AG10803 (cell line): ENCODE measurements around the gene CHST3.
A peak's percentile ranks its signal among the peaks of the same experiment; 100 is the strongest.

ENCODE experiments used
- DNase-seq: peaks from one replicate; pipeline ENCODE4 v3.0.0; 2010; ENCODE audit warnings: low read depth
- H3K4me3 ChIP-seq: 2 replicates; pipeline ENCODE4 v1.5.1; 2011; ENCODE audit warnings: mild to moderate bottlenecking, low read length, control low read depth
- TF ChIP-seq, protein P1 (sequence below): conservative IDR thresholded peaks from 2 replicates; pipeline ENCODE4 v1.5.1; 2011; ENCODE audit warnings: mild to moderate bottlenecking, low read length, control low read depth, inconsistent platforms

CHST3 gene

DNA sequence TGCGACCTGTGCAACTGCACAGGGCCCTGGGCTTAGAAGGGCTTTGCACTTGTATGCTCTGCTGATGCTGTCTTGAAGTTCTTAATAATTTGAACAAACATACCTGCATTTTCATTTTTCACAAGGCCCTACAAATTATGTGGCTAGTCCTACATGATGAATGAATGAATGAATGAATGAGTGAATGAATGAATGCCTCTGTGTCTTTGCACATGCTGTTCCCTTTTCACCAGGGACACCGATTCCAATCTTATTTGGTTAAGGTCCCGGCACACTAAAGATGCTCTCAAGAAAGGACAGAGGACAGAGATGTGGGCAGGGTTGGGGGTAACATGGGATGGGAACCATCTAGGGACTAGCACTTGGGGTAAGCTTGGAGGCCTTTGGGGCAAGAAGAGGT lies 39.4 kb upstream of the CHST3 start:
- TF ChIP-seq, protein P1, sequence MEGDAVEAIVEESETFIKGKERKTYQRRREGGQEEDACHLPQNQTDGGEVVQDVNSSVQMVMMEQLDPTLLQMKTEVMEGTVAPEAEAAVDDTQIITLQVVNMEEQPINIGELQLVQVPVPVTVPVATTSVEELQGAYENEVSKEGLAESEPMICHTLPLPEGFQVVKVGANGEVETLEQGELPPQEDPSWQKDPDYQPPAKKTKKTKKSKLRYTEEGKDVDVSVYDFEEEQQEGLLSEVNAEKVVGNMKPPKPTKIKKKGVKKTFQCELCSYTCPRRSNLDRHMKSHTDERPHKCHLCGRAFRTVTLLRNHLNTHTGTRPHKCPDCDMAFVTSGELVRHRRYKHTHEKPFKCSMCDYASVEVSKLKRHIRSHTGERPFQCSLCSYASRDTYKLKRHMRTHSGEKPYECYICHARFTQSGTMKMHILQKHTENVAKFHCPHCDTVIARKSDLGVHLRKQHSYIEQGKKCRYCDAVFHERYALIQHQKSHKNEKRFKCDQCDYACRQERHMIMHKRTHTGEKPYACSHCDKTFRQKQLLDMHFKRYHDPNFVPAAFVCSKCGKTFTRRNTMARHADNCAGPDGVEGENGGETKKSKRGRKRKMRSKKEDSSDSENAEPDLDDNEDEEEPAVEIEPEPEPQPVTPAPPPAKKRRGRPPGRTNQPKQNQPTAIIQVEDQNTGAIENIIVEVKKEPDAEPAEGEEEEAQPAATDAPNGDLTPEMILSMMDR, result no peak
- DNase-seq, result no peak
- no peak overlapping the region for H3K4me3 ChIP-seq

DNA sequence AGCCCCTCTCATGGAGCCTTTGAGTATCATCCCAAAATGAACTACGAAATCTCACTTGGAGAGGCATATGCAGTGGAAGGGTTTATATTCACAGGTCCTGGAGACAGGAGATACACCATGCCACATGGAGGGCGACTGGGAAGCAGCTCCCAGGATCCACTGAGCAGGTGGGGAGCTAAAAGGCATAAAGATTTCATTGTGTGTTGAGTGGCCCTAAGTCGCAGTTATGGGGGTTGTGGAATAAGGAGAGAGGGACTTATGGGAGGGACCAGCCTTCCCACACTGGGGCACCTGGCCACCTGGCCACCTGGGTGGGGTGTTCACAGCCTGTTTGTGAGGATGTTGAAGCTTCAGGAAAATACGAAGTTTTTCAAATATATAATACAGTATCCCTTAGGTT lies 37.0 kb upstream of the CHST3 start:
- H3K4me3 ChIP-seq, result no peak overlapping the region
- TF ChIP-seq, protein P1, result no peak
- DNase-seq, result no peak

DNA sequence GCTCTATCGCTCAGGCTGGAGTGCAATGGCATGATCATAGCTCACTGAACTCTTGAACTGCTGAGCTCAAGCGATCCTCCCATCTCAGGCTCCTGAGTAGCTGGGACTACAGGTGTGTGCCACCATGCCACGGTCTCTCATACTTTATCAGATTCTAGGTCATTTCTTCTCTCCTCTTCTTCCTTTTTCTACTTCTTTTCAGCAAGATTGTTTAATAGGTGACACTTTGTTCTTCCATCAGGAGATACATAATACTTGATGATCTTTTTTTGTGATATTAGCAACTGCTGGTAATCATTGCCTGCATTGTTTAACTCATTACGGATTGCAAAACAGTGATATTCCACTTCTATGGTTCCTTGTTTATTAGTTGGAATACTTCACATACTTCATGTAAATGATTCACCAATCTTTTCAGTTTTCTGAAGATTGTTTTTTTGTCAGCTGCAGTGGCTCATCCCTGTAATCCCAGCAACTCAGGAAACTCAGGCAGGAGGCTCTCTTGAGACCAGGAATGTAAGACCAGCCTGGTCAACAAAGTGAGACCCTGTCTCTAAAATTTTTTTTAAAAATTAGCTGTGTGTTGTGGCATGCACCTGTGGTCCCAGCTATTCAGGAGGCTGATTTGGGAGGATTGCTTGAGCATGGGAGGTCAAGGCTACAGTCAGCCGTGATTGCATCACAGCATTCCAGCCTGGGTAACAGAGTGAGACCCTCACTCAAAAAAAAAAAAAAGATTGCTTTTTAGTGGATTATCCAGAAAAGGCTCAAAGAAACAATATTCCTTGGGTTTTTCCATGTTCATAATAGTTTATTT lies 36.2 kb upstream of the CHST3 start:
- peak; percentile 73 for DNase-seq
- H3K4me3 ChIP-seq, result no peak overlapping the region
- TF ChIP-seq, protein P1, result no peak

DNA sequence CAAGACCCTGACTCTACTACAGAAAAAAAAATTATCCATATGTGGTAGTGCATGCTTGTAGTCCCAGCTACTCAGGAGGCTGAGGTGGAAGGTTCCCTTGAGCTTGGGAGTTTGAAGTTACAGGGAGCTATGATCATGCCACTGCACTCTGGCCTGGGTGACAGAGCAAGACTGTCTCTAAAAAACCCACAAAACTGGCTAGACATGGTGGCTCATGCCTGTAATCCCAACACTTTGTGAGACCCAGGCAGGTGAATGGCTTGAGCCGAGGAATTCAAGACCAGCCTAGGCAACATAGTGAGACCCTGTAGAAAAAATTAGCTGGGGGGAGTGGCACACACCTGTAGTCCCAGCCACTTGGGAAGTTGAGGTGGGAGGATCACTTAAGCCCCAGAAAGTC lies 32.9 kb upstream of the CHST3 start:
- H3K4me3 ChIP-seq, result no peak overlapping the region
- no peak for DNase-seq
- TF ChIP-seq, protein P1, result no peak

DNA sequence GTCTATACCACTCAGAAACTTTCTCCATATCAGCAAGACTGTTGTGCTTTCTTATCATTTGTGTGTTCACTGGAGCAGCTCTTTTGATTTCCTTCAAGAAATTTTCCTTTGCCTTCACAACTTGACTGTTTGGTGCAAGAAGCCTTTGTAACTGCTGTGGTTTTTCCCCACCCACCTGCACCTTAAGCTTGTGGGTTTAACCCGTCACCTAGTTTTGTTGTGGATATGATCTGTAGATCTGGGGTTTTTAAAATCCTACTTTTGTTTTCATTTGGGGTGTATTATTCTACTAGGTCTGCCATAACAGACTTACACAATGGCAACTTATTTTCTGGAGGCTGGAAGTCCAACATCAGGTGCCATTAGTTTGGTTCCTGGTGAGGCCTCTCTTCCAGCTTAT lies 30.5 kb upstream of the CHST3 start:
- no peak overlapping the region for H3K4me3 ChIP-seq
- DNase-seq, result no peak
- TF ChIP-seq, protein P1, result no peak

DNA sequence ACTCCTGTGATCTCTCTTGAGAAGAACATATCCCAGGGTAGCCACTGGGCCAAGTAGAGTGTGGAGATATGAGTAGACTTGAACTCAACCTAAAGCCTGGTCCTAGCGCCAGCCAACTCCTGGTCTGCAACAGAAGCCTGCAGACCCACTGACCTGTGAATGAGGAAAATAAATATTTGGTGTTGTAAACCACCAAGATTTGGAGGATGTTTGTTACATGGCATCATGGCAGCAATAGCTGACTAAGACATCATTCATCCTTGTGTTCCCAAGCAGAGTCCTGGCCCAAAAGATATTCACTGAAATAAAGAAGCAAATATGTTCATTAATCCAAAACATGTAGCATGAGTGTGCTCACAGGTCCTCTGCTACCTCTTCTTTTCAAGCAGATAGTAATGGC lies 26.0 kb upstream of the CHST3 start:
- DNase-seq, result no peak
- TF ChIP-seq, protein P1, result no peak
- H3K4me3 ChIP-seq, result no peak overlapping the region

DNA sequence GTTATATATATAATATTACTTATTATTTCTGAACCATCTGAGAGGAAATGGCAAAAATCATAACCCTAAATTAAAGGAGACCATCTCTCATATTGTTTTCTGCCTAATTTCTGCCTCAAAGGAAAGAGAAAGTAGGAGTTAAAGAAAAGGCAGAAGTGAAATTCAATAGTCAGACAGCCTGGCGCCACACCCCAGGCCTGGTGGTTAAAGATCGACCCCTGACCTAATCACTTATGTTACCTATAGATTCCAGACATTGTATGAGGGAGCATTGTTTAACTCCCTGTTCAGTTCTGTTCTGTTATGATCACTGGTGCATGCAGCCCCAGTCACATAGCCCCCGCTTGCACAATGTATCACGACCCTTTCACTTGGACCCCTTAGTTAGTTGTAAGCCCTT lies 24.9 kb upstream of the CHST3 start:
- TF ChIP-seq, protein P1, result no peak

More for the DNA sequence above, 24.9 kb upstream of the CHST3 start:
- no peak for DNase-seq
- H3K4me3 ChIP-seq, result no peak overlapping the region
